Measurements from ENCODE around the gene ADIRF.
A peak's percentile ranks its signal among the peaks of the same experiment; 100 is the strongest.
"Not testable (repeated sequence)": the region's sequence is repeated elsewhere in the genome, so short reads cannot be mapped to it uniquely, and the experiment has no call there.

ADIRF gene

DNA sequence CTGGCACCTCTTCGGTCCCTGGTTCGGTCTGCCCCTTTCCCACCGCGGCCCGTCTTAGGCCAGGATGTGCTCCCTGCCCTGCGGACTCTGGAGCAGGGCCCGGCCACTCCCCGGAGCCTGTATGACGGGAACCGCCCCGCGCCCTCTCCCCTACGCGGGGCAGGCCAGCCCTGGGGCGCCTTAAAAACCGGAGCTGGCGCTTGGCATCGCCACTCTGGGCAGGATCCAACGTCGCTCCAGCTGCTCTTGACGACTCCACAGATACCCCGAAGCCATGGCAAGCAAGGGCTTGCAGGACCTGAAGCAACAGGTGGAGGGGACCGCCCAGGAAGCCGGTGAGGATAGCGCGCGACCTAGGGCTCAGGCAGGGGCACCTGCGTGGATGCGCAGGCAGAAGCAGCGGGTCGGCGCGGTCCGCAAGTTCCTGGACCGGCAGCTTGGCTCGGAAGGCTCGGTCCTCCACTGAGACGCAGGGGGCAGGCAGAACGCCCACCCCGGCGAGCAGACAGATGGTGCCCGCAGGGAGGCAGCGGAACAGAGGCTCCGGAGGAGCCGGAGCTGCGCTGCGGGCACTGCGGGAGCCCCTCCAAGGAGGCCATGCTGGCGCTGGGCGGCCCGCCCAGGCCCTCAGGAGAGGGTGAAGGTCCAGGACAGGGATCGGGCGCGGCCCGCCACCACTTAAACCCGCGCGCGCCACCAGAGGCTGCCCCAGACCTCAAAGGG is at the start of gene ADIRF:
ADIRF (plus strand) TSS at position 212 of the 723 bp plus-strand sequence; CDS start at position 275, 63 bp downstream.
- peak in 1 of 2 donors; percentile 4 for DNase-seq (ENCODE audit: low read depth in 1 of 2, low spot score in 1 of 2)

DNA sequence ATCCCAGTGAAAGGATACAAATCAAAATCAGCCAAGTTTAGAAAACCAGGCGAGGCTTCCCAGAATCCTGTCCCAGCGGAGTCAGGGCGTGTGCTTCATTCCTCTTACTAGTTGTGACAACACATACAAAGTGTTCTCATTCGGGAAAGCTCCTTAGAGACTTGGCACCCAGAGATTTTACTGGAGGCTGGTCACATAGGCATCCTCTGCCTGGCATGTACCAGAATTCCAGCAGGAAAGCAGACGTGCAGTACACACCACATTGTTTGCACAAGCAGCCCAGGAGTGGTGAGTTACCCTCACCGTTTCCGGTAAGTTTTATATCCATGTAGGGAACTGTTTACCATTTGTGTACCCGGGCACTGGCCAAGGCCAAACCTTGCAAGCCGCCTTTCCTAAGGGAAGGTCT is 45.7 kb upstream of the ADIRF start:
- DNase-seq (ENCODE audit: low read depth in 1 of 2, low spot score in 1 of 2) = no peak

DNA sequence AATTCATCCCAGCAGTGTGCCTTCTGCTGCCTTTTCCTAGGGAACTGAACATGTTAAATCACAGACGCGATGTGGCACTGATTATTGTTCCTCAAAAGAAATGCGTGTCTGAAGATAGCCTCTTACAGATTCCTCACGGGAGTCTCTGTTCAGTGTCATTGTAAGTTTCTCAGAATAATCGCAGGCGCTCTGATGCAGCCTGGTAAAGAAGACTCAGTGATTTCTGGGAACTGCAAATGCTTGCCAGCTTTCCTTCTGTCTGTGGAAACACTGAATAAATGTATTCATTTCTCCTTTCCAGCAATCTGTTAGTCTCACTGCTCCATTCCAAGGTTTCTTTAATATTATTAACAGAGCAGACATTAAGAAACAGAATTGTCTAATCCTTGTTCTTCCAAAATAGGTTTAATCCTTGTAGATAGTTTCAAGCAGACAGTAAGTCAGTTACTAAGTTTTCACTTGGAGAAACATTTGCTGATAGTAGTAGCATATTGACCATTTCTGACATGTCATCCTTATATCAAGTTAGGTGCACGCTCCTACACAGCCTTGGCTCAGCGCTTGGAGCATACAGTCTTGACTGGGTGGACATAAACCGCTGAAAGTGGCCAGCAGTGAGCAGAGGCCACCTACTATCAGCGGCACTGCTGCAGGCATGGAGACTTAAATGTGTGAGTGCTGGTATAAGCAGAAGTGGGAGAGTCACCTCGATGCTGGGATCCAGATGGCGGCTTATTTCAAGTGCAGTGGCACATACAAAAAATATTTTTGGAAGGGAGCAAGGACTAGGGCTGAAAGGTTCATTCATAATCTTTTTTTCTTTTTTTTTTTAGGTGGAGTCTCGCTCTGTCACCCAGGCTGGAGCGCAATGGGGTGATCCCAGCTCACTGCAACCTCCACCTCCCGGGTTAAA is 38.6 kb upstream of the ADIRF start:
- DNase-seq (ENCODE audit: low read depth in 1 of 2, low spot score in 1 of 2) = no peak

DNA sequence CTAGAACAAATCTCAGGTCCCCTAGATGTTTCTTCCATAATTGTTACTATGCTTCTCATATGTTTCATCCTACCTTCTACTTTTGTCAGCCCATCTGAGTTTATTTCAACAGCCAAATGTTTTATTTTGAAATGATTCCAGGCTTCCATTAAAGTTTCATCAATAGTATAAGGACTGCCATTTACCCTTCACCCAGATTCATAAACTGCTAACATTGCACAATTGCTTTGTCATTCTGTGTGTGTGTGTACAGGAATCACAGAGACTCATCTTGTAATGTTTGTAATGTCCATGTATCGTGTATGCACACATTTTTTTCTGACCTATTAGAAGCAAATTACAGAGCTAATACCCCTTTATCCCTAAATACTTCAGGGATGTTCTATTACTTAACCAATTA is 36.4 kb upstream of the ADIRF start:
- DNase-seq (ENCODE audit: low read depth in 1 of 2, low spot score in 1 of 2) = no peak

GRCh38 chr10:86932674-86933073 is 35.6 kb upstream of the ADIRF start:
- no peak for DNase-seq (ENCODE audit: low read depth in 1 of 2, low spot score in 1 of 2)

- DNase-seq (ENCODE audit: low read depth in 1 of 2, low spot score in 1 of 2) = not testable (repeated sequence)
These were observed 34.0 kb upstream of the ADIRF start for GRCh38 chr10:86934162-86934711.

DNA sequence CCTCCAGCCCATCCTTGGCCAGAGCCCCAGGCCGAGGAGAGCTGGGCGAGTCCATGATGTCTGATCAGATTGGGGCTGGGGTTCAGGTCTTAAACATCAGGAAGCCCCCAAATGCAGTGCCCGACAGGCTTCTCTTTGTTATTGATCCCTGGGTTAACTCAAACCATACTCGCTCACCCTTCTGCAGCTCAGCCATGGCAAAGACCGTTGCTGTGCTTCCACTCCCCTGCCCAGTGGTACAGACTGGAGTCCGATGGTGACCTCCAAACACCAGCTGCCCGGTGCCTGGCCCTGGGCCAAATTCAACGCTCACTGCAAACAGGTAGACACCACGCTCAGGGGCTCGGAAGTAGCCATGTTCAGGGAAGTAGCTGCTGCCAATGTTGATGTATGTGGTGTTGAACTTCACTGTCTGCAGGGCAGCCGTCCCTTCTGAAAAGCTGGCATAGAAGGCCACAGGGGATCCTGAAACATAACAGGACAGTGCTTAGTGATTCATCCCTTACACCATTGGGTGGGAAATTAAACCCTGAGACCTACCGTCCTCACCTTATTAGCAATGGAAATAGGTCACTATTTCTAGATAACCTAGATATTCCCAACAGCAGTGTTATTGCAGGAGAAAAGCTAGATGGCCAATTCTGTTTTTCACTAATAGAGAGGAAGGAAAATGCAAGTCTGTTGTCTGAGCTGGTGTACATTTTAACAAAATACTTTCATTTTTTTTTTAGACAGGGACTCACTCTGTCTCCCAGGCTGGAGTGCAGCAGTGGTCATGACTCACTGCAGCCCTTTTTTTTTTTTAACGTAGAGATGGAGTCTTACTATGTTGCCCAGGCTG is 31.4 kb upstream of the ADIRF start:
- DNase-seq (ENCODE audit: low read depth in 1 of 2, low spot score in 1 of 2) = no peak

DNA sequence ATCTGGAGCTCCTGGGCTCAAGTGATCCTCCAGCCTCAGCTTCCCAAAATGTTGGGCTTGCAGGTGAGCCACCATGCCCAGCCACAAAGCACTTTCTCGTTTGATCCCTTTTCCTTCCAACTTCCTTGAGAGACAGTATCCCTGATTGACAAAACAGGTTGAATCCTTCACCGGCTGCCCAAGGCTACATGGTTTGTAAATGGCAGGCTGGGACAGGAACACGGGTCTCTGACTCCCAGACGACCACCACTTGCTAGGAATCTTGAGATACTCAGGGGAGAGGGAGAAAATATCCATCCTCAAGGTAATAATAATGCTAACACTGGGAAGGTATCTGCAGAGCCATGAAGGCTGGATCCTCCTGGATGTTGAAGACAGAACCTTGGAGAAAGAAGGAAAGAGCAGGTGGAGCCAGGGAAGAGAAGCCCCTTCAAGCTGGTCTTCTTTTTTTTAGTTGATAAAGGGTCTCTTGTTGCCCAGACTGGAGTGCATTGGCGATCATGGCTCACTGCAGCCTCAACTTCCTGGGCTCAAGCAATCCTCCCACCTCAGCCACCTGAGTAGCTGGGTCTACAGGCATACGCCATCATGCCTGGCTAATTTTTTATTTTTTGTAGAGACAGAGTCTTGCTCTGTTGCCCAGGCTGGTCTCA is 30.7 kb upstream of the ADIRF start:
- no peak for DNase-seq (ENCODE audit: low read depth in 1 of 2, low spot score in 1 of 2)

DNA sequence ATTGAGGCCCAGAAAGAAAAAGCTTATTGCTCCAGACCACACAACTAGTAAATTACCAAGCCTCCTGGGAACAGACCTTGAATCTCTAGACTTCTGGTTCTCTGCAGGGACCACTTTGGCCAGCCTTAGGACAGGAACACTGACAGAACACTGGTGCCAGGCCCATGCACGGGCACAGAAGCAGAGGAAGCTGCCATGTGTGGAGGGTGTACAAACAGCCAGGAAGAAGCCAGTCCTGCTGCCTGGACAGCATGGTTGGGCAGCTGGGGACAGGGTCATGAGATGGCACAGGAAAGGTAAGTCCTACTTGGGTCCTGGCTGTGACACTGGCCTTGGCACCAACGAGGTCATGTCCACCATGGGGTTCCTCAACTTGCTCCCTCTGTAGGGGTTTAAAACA is 30.0 kb upstream of the ADIRF start:
- no peak for DNase-seq (ENCODE audit: low read depth in 1 of 2, low spot score in 1 of 2)

GRCh38 chr10:86940076-86940475 is 28.2 kb upstream of the ADIRF start:
- not testable (repeated sequence) for DNase-seq (ENCODE audit: low read depth in 1 of 2, low spot score in 1 of 2)

DNA sequence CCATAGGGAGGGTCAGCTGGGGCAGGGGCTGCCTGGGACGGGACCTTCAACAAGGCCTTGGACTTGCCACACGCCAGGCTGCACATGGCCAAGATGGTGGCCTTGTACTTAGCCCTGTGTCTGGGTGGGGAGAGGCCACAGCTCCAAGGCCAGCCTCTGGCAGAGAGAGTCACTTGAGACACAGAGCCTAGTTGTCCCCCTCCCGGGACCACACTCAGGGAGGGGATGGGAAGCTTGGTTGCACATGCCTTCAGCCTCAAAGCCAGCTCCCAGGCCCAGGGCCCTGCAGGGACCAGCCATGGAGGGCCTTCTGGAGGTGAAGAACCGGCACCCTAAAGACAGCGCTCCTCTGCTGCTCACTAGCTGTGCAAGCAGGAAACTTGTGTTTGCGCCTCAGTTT is 27.6 kb upstream of the ADIRF start:
- DNase-seq (ENCODE audit: low read depth in 1 of 2, low spot score in 1 of 2) = no peak

- DNase-seq (ENCODE audit: low read depth in 1 of 2, low spot score in 1 of 2) = no peak
These were observed 26.9 kb upstream of the ADIRF start for GRCh38 chr10:86941426-86941825.

GRCh38 chr10:86941991-86942421 is 26.3 kb upstream of the ADIRF start:
- no peak for DNase-seq (ENCODE audit: low read depth in 1 of 2, low spot score in 1 of 2)

DNA sequence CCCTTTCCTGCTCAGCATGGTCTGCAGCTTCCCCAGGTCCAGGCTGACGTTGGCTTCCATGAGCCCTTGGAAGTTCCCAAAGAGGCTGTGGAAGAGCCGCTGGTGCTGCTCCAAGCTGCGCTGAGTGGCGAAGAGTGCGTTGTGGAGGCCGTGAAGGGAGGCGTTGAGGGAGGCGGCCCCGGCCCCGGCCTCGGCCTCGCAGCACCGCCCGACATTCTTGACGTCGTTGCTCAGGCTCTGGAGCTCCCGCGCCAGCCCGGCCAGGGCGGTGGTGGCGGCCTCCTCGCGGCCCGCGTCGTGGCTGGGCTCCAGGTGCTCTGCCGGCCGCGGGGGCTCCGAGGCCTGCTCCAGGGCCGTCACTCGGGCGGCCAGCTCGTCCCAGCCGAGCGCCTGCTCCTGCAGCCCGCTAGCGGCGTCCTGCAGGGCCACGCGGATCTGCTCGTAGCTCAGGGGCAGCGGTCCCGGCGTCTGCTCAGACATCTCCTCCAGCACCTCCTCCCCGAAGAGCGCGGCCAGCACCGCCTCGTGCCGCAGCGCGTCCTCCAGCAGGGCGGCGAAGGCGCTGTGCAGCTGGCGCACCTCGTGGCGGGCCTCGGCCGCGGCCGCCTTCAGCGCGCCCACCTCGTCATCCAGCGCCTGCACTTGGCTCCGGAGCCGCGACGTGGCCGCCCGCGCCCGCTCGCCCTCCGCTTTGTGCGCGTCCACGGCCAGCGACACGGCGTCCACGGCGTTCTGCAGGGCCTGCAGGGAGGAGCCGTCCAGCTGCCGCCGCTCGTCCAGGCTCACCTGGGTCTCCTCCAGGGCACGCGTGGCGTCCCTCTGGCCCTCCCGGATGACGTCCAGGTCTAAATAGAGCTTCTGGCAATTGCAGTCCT is 25.6 kb upstream of the ADIRF start:
- DNase-seq (ENCODE audit: low read depth in 1 of 2, low spot score in 1 of 2) = no peak

DNA sequence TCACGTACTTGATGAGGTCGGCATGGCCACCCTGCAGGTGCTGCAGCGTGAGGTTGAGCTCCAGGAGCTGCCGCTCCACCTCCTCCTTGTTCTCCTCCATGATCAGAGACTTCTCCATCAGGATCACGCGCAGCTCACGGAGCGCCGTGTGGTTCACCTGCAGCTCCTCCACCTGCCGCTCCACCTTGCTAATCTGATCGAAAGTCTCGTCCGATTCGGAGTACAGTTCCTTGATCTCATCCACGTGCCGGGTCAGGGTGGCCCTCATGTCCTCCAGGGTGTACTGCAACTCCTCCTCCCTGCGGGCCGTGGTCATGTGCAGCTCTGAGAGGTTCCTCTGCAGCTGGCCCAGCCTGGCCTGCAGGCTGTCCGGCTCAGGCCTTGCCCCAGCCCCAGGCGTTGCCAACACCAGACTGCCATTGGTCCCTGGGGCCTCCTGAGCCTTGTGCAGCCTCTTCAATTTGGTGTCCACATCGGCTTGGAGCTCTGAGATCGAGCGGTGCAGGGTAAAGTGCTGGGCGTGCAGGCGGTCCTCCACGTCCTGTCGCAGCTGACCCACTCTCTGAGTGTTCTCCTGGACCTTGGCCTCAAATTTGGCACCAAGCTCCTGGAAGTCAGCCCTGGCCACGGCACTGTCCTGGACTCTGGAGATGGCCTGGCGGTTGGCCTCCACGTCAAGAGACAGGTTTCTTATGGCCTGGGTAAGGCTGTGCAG is 24.8 kb upstream of the ADIRF start:
- DNase-seq (ENCODE audit: low read depth in 1 of 2, low spot score in 1 of 2) = no peak

DNA sequence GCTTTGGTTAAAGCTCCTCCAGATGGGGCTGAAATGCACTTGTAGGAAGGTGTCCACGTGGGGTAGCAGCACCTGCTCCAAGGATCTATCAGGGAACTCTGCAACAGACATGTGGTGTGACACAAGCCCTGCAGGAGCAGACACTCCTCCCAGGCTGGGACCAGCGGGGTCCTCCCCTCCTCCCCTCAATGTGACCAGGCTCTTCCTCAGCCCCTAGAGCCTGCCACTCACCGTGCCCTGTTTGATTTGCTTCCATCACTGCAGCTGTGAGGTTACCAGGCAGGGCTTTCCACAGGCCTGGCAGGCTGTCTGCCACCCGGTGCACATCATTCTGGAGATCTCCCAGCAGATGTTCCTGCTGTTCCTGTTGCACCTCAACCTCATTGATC is 24.3 kb upstream of the ADIRF start:
- DNase-seq (ENCODE audit: low read depth in 1 of 2, low spot score in 1 of 2) = no peak

DNA sequence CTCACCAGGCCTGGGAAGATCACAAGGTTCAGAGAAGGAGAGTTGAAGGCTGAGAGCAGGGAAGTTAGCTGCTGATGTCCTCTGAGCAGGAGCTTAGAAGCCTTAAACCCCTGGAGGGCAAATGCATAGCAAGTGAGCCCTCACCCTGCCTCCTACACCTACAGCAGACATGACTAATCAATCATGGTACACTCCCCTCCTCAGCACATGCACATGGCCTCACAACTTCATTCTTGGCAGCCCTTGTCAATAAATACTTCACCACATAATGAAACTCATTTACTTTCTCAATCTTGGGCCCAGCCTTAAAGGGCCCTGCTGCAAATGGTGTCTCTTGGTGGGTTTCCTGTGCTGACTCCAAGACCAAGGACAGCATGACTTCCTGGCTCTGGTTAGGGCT is 23.8 kb upstream of the ADIRF start:
- DNase-seq (ENCODE audit: low read depth in 1 of 2, low spot score in 1 of 2) = no peak

DNA sequence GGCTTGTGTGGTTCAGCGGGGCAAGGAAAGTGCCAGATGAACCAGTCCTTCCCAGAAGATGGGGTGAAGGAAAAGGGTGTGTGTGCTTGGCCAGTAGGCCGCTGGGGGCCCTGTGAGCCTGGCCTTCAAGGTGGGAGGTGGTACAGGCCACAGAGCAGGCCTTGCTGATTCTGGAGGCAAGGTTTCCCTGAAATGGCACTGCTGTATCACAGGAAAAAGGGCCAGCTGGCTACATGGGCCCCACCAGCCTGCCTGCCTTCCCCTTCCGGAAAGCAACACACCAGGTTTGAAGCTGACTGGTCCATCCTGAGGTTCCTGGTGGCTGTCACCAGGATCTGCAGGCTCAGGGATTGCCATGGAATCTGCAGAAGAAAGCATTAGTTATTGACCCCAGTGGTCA is 23.4 kb upstream of the ADIRF start:
- no peak for DNase-seq (ENCODE audit: low read depth in 1 of 2, low spot score in 1 of 2)
